Kidney (tissue), 14 donors: ENCODE data around the gene CMSS1. TPM values are rescaled to one million over a fixed set of nuclear protein-coding genes. Genes with fewer than 3 reads are reported as not detected.

Experiments used
- DNase-seq, 5 donors: peaks; one replicate each; pipeline ENCODE4 v3.0.0-alpha.2; 2013 to 2020
- FAIRE-seq: peaks from 2 replicates; lab custom pipeline; 2012; peaks lifted over from hg19 to GRCh38; lab: Jason Lieb, UNC
- H3K27ac ChIP-seq, 2 donors: one replicate each; pipeline ENCODE4 v1.7.0; 2013; ENCODE audit warnings: low read depth in 2 of 2, low read length in 2 of 2, inconsistent platforms in 1 of 2
- H3K27me3 ChIP-seq: one replicate; pipeline ENCODE4 v1.7.1; 2013; ENCODE audit warnings: low read length, inconsistent platforms; ENCODE audit not compliant: control insufficient read depth, insufficient read depth
- H3K36me3 ChIP-seq, 3 donors: one replicate each; pipeline versions ENCODE4 v1.7.0 to v1.7.1; 2013; ENCODE audit warnings: low read length in 3 of 3, control low read depth in 1 of 3, inconsistent platforms in 1 of 3; ENCODE audit not compliant: insufficient read depth in 3 of 3, control insufficient read depth in 2 of 3
- H3K4me1 ChIP-seq, 3 donors: one replicate each; pipeline versions ENCODE4 v1.7.0 to v1.7.1; 2013; ENCODE audit warnings: low read length in 3 of 3, inconsistent platforms in 1 of 3, low read depth in 1 of 3; ENCODE audit not compliant: control insufficient read depth in 2 of 3, insufficient read depth in 2 of 3
- H3K4me3 ChIP-seq, 3 donors: one replicate each; pipeline versions ENCODE4 v1.7.0 to v1.8.1; 2013; ENCODE audit warnings: low read length in 3 of 3, control low read depth in 1 of 3, inconsistent platforms in 1 of 3
- H3K9ac ChIP-seq, 3 donors: one replicate each; pipeline versions ENCODE4 v1.7.0 to v1.7.1; 2013; ENCODE audit warnings: low read length in 3 of 3, control low read depth in 1 of 3, inconsistent platforms in 1 of 3
- H3K9me3 ChIP-seq, 3 donors: one replicate each; pipeline versions ENCODE4 v1.7.0 to v1.7.1; 2013; ENCODE audit warnings: low read length in 3 of 3, control low read depth in 1 of 3, inconsistent platforms in 1 of 3; ENCODE audit not compliant: control insufficient read depth in 2 of 3, insufficient read depth in 1 of 3
- CTCF ChIP-seq: IDR thresholded peaks from 3 replicates; pipeline ENCODE4 v1.5.1; 2012; ENCODE audit warnings: mild to moderate bottlenecking, moderate library complexity, borderline replicate concordance; ENCODE audit not compliant: insufficient read depth; ENCODE audit errors: extremely low read depth
- intact Hi-C: fragments of 100-400 bp; cut with DNase I; formaldehyde crosslinking; loops from one replicate; pipeline ENCODE4 v1.11.1; 2022
- polyA plus RNA-seq: library from polyadenylated mRNA; stranded (reverse); fragments of 350-450 nt; fragmentation: Illumina TruSeq; extraction: RNeasy Lipid Tissue Mini Kit (QIAGEN cat#74804); gene quantifications from one replicate; pipeline ENCODE4 v1.2.3, GENCODE V29; 2014; ENCODE audit warnings: low read depth, low replicate concordance; ENCODE audit not compliant: insufficient read depth
- total RNA-seq: library from RNA; stranded (reverse); fragmentation: NEBNext Ultra II Directional; extraction: Animal tissue kit (Norgen Biotek cat#: 25700); gene quantifications from one replicate; pipeline ENCODE4 v1.2.1, GENCODE V29; 2021
- donor health status: control.
- donor health status: control.
- donor health status: control.
- donor health status: control.
- donor health status: control.
- donor health status: DM: yes; HTN: yes; CAD: no.
- donor health status: Normal renal cell carcinoma (clear cell type).

Gene CMSS1
- total and polyA plus RNA-seq, 2 donors from 2014 or later, result 26.4 to 27.0 TPM

GRCh38 chr3:100060685-100061484 is 243.2 kb downstream of the CMSS1 start:
- TF ChIP-seq CTCF, result no peak
- no peaks in the 10 kb centered on the region for H3K4me1 ChIP-seq
- no peak for FAIRE-seq
- no peak overlapping the region for H3K4me3 ChIP-seq
- no peak overlapping the region for H3K27ac ChIP-seq
- no peak for DNase-seq
- no peaks in the 10 kb centered on the region for H3K27me3 ChIP-seq
- intact Hi-C loops, result no loop called here
- H3K9me3 ChIP-seq, result no peaks in the 10 kb centered on the region
- no peaks in the 10 kb centered on the region for H3K36me3 ChIP-seq
- no peak overlapping the region for H3K9ac ChIP-seq

- Histone ChIP-seq H3K4me3 (no peak overlapping the region), H3K27me3 (no peaks in the 10 kb centered on the region), H3K9ac (no peak overlapping the region), H3K4me1 (no peaks in the 10 kb centered on the region), H3K9me3 (no peaks in the 10 kb centered on the region), H3K27ac (no peak overlapping the region), H3K36me3 (no peaks in the 10 kb centered on the region)
- intact Hi-C loops, result no loop called here
- FAIRE-seq (no peak), DNase-seq (no peak)
- no peak for TF ChIP-seq CTCF
Measured at GRCh38 chr3:100062665-100063064, 245.0 kb downstream of the CMSS1 start.

GRCh38 chr3:100063929-100064461 is 246.3 kb downstream of the CMSS1 start:
- no peak for TF ChIP-seq CTCF
- no peak overlapping the region for H3K27ac ChIP-seq
- H3K27me3 ChIP-seq, result no peaks in the 10 kb centered on the region
- no peak overlapping the region for H3K4me3 ChIP-seq
- H3K4me1 ChIP-seq, result peaks cover 0 to 2% (median under 1%) of the 10 kb centered on the region in 3 donors
- DNase-seq (no peak), FAIRE-seq (no peak)
- H3K9me3 ChIP-seq, result no peaks in the 10 kb centered on the region
- no peak overlapping the region for H3K9ac ChIP-seq
- intact Hi-C loops, result no loop called here
- no peaks in the 10 kb centered on the region for H3K36me3 ChIP-seq
